HG03139 (cell line): ENCODE measurements around the gene FHOD1.

ENCODE experiments used
- ATAC-seq: cut with Tn5 transposase; IDR thresholded peaks from one replicate; pipeline ENCODE4 v1.9.1; 2021; ENCODE audit not compliant: unreplicated experiment

FHOD1 gene

GRCh38 chr16:67252609-67253497 is 5.6 kb upstream of the FHOD1 start:
- no peak for ATAC-seq

GRCh38 chr16:67250045-67250327 is 2.7 kb upstream of the FHOD1 start:
- no peak for ATAC-seq

GRCh38 chr16:67249178-67250044 is 2.1 kb upstream of the FHOD1 start:
- ATAC-seq: no peak

DNA sequence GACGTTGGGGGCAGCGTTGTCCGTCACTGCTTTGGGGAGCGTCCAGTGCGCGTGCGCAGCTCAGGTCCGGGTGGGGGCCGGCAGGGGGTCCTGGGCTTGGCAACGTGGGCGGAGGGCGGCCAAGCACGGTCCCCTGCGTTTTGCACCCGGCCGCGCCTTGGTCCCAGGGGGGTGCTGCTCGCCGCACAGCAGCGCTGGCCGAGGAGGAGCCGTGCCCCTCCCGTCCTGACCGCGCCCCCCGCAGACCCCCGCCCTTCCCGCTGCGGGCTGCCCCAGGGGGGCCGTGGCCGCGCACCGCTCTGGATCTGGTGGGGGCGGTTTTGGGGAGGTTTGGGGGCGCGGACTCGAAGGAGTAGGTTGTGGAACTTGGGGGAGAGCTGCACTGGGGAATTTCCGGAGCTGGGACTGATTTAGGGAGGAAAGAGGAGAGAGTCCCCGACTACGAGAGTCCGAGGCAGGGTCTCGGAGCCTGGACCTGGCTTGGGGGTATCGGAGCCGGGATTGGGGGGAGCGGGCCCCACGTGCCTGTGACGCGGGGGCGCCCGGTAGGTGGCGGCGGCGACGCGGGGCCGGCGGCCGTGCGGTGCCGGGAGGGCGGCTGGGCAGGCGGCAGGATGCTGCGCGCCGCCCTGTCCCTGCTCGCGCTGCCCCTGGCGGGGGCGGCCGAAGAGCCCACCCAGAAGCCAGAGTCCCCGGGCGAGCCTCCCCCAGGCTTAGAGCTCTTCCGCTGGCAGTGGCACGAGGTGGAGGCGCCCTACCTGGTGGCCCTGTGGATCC is 1.3 kb upstream of the FHOD1 start, which contains the start of gene SLC9A5:
Gene SLC9A5, plus strand, starts transcription at position 579 of the 777 bp plus-strand sequence. Its CDS starts 36 bp downstream, at position 615.
- no peak for ATAC-seq

DNA sequence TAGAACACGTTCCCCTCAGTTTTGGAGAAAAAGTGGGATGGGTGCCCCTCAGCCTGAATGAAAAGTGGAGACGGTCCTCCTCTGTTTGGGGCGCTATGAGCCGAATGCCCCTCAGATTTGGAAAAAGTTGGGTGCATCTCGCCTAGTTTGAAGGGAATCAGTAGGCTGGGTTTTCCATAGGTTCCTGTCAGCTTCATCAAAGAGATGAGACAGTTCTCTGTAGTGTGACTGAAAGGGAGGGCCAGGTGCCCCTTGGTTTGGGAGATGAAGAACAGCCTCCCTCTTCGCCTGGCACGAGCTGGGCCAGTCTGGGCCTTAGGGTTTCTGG is 756 bp upstream of the FHOD1 start:
- no peak for ATAC-seq

- ATAC-seq: no peak
Observed at GRCh38 chr16:67246756-67247191, 507 bp downstream of the FHOD1 start.

DNA sequence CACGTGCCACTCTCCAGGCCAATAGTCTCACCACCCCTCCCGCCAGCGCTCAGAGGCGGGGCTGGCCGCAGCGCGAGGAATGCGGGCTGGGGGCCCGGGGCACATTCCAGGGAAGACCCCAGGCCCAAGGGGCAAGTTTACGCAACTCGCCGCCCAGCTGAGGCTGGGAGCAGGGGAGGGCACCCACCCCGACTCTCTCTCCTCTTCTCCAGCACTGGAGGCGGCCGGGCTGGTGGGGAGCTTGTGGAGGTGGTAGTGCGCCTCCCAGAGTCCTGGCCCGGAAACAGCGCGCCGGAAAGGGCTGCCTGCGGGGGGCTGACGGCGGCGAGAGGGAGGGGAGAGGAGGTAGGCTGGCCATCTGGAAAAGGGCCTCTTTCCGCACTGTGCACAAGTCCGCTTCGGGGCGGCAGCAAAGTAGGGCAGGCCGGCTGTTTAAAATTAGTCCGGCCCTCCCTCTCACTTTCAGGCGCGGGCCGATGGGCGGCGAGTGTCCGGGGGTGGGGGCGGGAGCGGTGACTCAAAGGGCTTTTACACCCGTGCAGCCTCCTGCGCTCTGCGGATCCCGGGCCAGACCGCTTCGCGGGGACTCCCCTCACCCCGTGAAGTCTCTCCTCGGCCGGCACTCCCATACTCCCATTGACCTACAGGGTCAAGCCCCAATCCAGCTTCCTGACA is 1.1 kb downstream of the FHOD1 start:
- ATAC-seq: peak; percentile 20

GRCh38 chr16:67245674-67246080 is 1.6 kb downstream of the FHOD1 start:
- ATAC-seq: no peak

DNA sequence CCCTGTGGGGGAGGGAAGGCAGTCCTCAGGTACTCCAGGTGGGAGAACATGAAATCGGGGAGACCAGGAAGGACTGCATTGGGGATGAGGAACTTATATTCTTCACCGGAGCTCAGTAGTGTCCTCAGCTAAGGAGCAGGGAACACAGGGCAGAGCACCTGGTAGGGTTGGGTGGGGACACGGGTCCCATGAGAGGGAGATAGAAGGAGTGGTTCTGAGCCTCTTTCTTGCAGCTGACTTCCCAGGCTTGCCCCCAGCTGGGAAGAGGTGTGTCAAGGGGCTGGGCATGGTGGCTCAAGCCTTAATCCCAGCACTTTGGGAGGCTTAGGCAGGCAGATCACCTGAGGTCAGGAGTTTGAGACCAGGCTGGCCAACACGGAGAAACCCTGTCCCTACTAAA is 2.1 kb downstream of the FHOD1 start:
- ATAC-seq: no peak

DNA sequence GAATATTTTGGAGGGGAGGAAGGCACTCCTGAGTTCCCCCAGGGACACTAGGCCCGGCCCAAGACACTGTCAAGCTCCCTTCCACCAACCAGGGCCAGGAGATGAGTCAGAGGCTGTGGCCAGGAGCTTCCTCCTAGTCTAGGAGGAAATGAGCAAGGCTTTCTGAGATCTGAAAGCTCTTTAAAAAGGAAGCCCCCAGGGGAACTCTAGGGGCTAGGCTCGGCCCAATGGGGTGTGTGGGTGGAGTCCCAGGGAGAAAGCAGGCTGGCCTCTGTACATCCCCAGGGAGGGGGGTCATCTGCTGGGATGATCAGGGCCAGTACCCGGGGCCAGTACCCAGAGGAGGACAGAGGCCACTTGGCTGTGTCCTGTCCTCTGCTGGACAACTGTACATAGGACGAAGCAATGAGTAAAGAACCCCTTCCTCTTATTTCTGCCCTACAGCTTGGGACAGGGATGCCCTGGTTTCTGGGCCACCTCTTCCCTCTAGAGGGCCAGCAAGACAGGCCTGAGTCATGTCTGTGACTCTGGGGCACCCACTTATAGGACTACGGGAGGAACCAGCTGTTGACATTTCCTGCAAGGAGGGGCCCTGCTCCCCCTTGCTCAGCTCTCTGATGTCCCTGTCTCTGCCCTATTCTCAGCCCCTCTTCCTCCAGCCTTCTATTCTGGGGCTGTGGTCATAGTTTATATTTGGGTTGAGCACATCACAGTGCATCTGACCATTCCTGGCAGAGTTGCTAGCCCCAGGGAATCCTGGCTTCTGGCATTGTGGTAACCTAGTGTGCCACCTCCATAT is 2.7 kb downstream of the FHOD1 start:
- ATAC-seq: peak; percentile 44

- no peak for ATAC-seq
Observed at GRCh38 chr16:67243481-67243880, 3.8 kb downstream of the FHOD1 start.

GRCh38 chr16:67242138-67242730 is 5.0 kb downstream of the FHOD1 start:
- no peak for ATAC-seq

DNA sequence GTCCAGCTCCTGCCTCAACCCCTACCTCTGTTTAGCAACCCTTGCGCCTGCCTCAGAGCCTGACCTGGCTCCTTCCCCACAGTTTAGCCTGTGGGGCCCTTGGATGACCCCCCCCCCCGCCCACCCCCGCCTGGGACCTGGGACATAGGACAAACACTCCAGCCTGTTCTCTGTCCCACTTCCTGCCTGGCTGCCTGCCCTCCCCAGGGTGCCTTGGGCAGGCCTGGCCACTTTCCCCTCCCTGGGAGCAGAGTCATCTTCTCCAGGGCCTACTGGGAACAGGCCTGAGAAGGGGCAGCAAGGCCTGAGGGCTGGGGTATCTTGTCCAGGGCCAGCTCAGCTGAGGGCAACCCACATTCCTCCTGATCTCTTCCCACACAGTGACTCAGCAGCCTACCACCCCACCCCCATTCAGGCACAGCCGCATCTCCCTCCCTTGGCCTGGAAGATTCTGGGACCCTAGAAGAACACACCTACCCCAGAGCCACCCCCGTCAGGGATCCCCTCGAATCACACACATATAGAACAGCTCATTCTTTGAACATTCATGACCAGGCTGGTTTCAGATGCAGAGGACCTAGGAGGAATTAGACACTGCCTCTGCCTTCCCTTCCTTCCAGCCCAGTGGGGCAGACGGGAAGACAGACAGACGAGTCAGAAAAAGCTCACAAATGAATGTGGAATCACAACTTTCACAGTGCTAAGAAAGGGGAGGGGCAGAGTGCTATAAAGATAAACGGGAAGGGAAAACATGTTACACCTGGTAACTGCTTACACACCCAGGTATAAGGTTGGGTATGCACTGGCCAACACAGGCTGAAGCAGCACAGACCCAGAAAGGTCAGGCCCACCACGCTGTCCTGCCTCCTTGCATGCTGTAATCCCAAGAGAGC is 6.0 kb downstream of the FHOD1 start:
- ATAC-seq: no peak

DNA sequence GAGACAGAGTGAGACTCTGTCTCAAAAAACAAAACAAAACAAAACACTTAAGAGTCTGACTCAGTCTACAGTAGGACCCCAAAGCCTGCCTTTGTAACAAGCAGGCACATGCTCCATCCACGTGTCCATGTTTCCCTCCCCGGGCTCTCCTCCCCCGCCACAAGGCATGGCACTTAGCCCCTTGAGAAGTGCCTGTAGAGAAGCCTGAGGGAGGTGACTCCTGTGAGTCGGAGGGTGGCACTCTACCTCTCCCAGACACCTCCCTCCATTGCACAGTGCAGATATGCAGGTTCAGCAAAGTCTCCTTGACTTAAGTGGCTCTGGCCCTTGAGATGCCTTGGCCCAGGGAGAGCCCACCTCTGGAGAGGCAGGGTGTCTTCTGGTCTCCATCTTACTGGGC is 6.8 kb downstream of the FHOD1 start:
- no peak for ATAC-seq

DNA sequence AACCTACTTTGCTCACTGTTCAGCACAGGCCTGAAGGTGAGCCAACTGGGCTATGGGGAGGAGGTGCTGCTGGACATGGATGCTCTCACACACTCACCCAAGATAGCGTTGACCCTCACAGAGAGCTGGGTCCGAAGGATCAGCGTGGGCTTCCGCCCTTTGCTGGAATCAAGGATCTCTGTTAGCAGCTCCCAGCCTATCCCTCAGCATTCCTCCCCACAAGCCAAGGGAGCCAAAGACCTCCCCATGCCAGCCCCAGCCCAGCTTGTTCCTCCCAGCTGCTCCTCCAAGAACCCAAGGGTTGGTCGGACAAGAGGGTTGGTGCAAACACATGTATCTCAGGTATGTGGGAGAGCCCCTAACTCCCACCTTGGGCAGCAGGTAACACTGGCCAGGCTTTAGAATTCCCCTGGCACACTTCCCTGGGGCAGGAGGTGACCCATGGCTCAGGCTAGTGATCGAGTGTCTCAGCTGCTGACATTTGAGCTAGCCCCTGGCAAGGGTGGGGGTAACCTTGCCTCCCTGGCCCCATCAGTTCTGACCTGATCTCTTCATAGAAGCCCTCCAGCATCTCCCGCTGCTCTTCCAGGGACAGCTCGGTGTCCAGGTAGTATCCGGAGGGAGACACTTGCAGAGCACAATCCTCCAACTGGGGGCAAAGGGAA is 8.3 kb downstream of the FHOD1 start:
- ATAC-seq: no peak

GRCh38 chr16:67238278-67238575 is 9.1 kb downstream of the FHOD1 start:
- ATAC-seq: no peak

GRCh38 chr16:67237396-67238277 is 9.6 kb downstream of the FHOD1 start:
- no peak for ATAC-seq
